IPS-NIHi7 (cell line): ENCODE measurements around the gene GHRL.

Source experiments
- DNase-seq: peaks from one replicate; pipeline ENCODE4 v3.0.0; 2012; ENCODE audit warnings: mixed read lengths; ENCODE audit errors: extremely low spot score

Gene GHRL

DNA sequence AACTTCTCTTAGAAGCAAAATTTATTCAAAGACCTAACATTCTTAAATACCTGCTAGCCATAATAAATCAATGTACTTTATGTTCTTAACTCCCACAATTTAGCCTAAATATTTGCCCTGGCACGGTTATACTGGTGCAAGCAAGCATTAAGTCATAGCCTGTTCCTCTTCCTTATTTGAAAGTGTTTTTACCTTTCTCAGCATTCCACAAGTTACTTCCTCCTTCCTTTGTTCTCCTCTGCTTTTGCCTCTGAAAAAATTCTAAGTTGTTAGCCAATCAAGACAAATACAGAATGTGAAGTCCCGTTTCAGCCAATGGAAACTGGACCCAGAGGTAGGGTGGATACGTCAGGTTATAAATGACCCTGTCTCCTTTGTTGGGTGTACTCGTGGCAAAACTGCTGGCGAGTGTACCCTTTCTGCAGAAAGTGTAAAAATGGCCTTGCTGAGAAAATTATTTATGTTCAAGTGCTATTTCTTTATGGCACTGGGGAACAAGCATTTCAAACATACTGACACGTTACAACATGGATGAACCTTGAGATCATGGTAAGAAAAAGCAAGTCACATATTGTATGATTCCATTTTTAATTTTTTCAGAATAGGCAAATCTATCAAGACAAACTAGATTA, 47.5 kb downstream of the GHRL start:
- no peak for DNase-seq

DNA sequence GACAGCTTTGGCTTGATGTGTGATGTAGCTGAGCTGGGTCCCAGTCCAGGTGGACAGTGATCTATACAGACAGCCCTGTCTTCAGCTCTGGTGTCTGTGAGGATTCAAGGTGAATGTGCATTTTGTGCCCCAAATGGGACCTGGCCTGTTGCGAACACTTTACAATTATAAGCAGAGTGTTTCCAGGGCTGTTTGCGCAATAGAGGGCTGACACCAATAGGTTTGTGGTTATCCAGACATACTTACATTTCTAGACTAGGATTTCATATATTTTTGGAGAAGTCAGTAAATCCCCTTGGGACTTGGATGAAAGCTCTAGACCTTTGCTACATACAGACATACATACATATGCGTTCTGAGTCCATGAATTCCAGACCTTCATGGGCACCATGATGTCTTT, 48.7 kb downstream of the GHRL start:
- DNase-seq: no peak

DNA sequence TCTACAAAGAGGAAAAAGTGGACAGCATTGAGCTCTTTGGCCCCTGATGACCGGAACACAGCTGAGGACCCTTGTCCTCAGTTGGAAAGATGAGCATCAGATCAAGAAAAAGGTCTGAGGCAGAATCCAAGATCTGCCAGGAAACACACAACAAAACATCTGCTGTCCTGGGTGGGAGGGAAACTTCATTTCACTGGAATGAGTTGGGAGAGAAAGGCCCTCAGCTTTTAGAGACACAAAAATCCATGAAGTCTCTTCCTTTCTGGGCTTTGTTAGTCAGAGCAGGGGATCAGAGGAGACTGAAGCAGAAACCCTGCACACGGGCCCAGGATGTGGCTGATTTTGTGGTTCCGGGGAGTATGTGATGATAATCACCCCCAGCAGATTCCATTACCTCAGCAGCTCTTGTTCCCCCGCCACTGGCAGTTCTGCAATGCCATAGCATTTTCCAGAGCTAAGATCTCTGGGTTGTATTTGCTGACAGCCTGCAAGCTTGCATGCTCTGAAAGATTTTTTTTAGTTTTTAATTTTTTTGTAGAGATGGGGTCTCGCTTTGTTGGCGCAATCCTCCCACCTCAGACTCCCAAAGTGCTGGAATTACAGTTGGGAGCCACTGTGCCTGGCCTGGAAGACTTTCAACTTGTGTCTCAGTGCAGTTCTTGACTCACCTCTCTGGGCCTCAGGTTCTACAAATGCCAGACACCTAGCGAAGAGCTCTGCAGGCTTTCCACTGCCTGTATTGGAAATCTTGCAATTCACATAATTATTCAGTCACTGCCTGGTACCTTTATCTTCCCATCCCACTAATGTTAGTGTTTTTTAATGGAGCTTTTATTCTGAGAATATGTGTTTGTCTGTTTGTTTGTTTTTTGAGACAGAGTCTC, 50.3 kb downstream of the GHRL start:
- no peak for DNase-seq

DNA sequence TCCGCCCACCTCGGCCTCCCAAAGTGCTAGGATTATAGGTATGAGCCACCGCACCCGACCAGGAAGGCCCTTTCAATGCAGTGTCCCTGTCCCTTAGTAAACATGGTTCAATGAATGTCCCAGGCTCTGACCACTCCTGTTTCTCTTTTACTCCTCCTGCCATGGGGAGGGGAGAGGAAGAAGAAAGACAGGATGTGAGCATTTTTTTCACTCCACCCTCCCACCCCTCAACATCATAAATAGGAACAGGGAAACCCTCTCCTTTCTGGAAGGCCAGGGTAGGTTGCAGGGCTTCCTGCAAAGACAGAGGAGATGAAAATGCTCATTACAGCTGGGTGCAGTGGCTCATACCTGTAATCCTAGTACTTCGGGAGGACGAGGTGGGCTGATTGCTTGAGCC, 51.9 kb downstream of the GHRL start:
- no peak for DNase-seq

DNA sequence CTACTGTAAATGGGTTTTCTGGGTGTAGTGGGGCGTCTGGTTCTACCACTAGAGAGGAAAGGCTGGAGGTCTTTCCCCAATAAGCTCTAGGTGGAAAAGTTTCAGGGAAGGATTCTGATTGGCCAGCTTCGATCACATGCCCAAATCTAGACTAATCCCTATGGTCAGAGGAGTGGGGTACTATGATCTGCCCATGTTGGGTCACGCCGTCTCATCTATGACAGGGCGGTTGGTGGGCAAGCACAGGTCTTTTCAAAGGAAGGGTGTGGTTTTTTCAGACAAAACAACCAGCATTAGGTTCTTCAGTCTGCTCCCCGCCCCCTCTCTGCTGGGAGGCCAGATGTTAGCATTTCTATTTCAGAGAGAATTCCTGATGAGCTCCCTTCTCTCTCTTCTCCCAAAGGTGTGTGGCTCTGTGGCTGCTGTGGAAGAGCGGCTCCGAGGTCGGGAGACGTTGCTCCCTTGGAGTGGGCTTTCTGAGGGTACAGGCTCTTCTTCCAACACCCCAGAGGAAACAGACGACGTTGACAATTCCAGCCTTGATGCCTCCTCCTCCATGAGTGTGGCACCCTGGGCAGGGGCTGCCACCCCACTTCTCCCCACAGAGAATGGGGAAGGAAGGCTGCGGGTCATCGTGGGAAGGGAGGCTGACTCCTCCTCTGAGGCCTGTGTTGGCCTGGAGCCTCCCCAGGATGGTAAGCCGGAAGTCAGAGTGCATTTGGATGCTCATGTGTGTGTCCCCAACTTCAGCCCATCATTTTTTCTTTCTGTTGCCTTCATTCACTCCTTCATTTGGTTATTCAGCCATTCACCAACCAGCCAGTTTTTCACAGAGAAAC, 54.2 kb downstream of the GHRL start:
- no peak for DNase-seq
